Urinary bladder (tissue), 4 donors: ENCODE measurements around the gene PDE7B. TPM values are rescaled to one million over a fixed set of nuclear protein-coding genes. Genes with fewer than 3 reads are reported as not detected.
A peak's percentile ranks its signal among the peaks of the same experiment; 100 is the strongest.

Source experiments
- DNase-seq: peaks from one replicate; pipeline ENCODE4 v3.0.0-alpha.2; 2015; ENCODE audit errors: extremely low spot score
- H3K27ac ChIP-seq: one replicate; pipeline ENCODE4 v1.5.1; 2013; ENCODE audit warnings: low read depth, mild to moderate bottlenecking, moderate library complexity
- H3K36me3 ChIP-seq: one replicate; pipeline ENCODE4 v1.6.1; 2013; ENCODE audit warnings: mild to moderate bottlenecking, moderate library complexity; ENCODE audit not compliant: insufficient read depth
- H3K4me1 ChIP-seq: one replicate; pipeline ENCODE4 v1.6.1; 2013; ENCODE audit warnings: mild to moderate bottlenecking, moderate library complexity; ENCODE audit not compliant: insufficient read depth
- H3K4me3 ChIP-seq: one replicate; pipeline ENCODE4 v1.5.1; 2013; ENCODE audit warnings: low read depth, low read length
- WGBS: extraction: QIAGEN DNeasy Blood & Tissue Kit; methylation state at CpG from one replicate; pipeline ENCODE4 v1.1.7; 2013; 5-methylcytosine and 5-hydroxymethylcytosine counted together
- polyA plus RNA-seq: library from polyadenylated mRNA; stranded (reverse); fragments of 200-250 nt; gene quantifications from one replicate; pipeline ENCODE4 v1.2.3, GENCODE V29; 2013
- total RNA-seq: library from RNA; depleted of rRNA; stranded (reverse); fragments of >200 nt; gene quantifications from one replicate; pipeline ENCODE4 v1.2.3, GENCODE V29; 2014
- donor health status: healthy with polysubstance abuse.
- donor health status: healthy.

The PDE7B gene
- total and polyA plus RNA-seq, 2 donors = 9.3 to 34.2 TPM

- DNase-seq = no peak
- no peak overlapping the region for H3K4me3 ChIP-seq
- H3K4me1 ChIP-seq = no peaks in the 10 kb centered on the region
- no peak overlapping the region for H3K27ac ChIP-seq
- H3K36me3 ChIP-seq = no peaks in the 10 kb centered on the region
Measured at GRCh38 chr6:135828021-135828420, 23.5 kb upstream of the PDE7B start.

GRCh38 chr6:135830452-135830881, 21.0 kb upstream of the PDE7B start:
- no peak for DNase-seq
- 89% methylated on average over 5 of the region's 5 CpGs for WGBS
- Histone ChIP-seq H3K27ac (no peak overlapping the region), H3K4me1 (no peaks in the 10 kb centered on the region), H3K4me3 (no peak overlapping the region), H3K36me3 (no peaks in the 10 kb centered on the region)

- H3K4me1 ChIP-seq = no peaks in the 10 kb centered on the region
- no peak for DNase-seq
- 51% methylated on average over 3 of the region's 3 CpGs for WGBS
- H3K27ac ChIP-seq = no peak overlapping the region
- H3K36me3 ChIP-seq = no peaks in the 10 kb centered on the region
- no peak overlapping the region for H3K4me3 ChIP-seq
Measured at GRCh38 chr6:135831016-135831415, 20.5 kb upstream of the PDE7B start.

GRCh38 chr6:135832166-135832565, 19.3 kb upstream of the PDE7B start:
- H3K27ac ChIP-seq = no peak overlapping the region
- WGBS = 89% methylated on average over 3 of the region's 3 CpGs
- H3K4me3 ChIP-seq = no peak overlapping the region
- no peaks in the 10 kb centered on the region for H3K4me1 ChIP-seq
- no peaks in the 10 kb centered on the region for H3K36me3 ChIP-seq
- DNase-seq = no peak

GRCh38 chr6:135833771-135834170, 17.7 kb upstream of the PDE7B start:
- WGBS = 73% methylated on average over 1 of the region's 1 CpG
- Histone ChIP-seq H3K36me3 (no peaks in the 10 kb centered on the region), H3K4me1 (no peaks in the 10 kb centered on the region)

GRCh38 chr6:135837735-135838449, 13.6 kb upstream of the PDE7B start:
- 97% methylated on average over 5 of the region's 5 CpGs for WGBS
- no peaks in the 10 kb centered on the region for H3K36me3 ChIP-seq
- no peak overlapping the region for H3K27ac ChIP-seq
- no peak overlapping the region for H3K4me3 ChIP-seq
- DNase-seq = no peak
- no peaks in the 10 kb centered on the region for H3K4me1 ChIP-seq

More at GRCh38 chr6:135833771-135834170, 17.7 kb upstream of the PDE7B start:
- no peak overlapping the region for H3K27ac ChIP-seq
- no peak for DNase-seq
- H3K4me3 ChIP-seq = no peak overlapping the region

- H3K4me1 ChIP-seq = no peaks in the 10 kb centered on the region
- no peaks in the 10 kb centered on the region for H3K36me3 ChIP-seq
- H3K4me3 ChIP-seq = no peak overlapping the region
- WGBS = 94% methylated on average over 4 of the region's 4 CpGs
- no peak overlapping the region for H3K27ac ChIP-seq
- DNase-seq = no peak
Measured at GRCh38 chr6:135839121-135839520, 12.4 kb upstream of the PDE7B start.

- H3K4me3 ChIP-seq = no peak overlapping the region
- no peaks in the 10 kb centered on the region for H3K4me1 ChIP-seq
- WGBS = 86% methylated on average over 6 of the region's 6 CpGs
- H3K36me3 ChIP-seq = no peaks in the 10 kb centered on the region
- no peak overlapping the region for H3K27ac ChIP-seq
- DNase-seq = no peak
Measured at GRCh38 chr6:135842618-135843392, 8.7 kb upstream of the PDE7B start.

GRCh38 chr6:135850882-135851281, 619 bp upstream of the PDE7B start:
- no peak for DNase-seq
- Histone ChIP-seq H3K4me3 (no peak overlapping the region), H3K4me1 (peaks cover 2% of the 10 kb centered on the region), H3K27ac (no peak overlapping the region), H3K36me3 (no peaks in the 10 kb centered on the region)
- WGBS = 49% methylated on average over 3 of the region's 3 CpGs

- Histone ChIP-seq H3K36me3 (no peaks in the 10 kb centered on the region), H3K4me3 (peak overlapping the region; percentile 57), H3K27ac (no peak overlapping the region), H3K4me1 (peaks cover 2% of the 10 kb centered on the region)
- no peak for DNase-seq
- 22% methylated on average over 1 of the region's 1 CpG for WGBS
Measured at GRCh38 chr6:135852746-135853145, 1.2 kb downstream of the PDE7B start.

- Histone ChIP-seq H3K4me1 (peaks cover 2% of the 10 kb centered on the region), H3K27ac (no peak overlapping the region), H3K4me3 (peak overlapping the region; percentile 57), H3K36me3 (no peaks in the 10 kb centered on the region)
- WGBS = 19% methylated on average over 5 of the region's 5 CpGs
- no peak for DNase-seq
Measured at GRCh38 chr6:135853227-135853626, 1.7 kb downstream of the PDE7B start.

- Histone ChIP-seq H3K27ac (no peak overlapping the region), H3K4me3 (peak overlapping the region; percentile 57), H3K4me1 (peaks cover 2% of the 10 kb centered on the region), H3K36me3 (no peaks in the 10 kb centered on the region)
- DNase-seq = no peak
- WGBS = 36% methylated on average over 1 of the region's 1 CpG
Measured at GRCh38 chr6:135853986-135854385, 2.5 kb downstream of the PDE7B start.

GRCh38 chr6:135854799-135855198, 3.3 kb downstream of the PDE7B start:
- Histone ChIP-seq H3K4me3 (no peak overlapping the region), H3K36me3 (no peaks in the 10 kb centered on the region), H3K4me1 (peaks cover 2% of the 10 kb centered on the region), H3K27ac (no peak overlapping the region)
- no peak for DNase-seq
- WGBS = 100% methylated on average over 2 of the region's 2 CpGs

GRCh38 chr6:135858931-135859330, 7.4 kb downstream of the PDE7B start:
- Histone ChIP-seq H3K4me1 (peaks cover 2% of the 10 kb centered on the region), H3K4me3 (no peak overlapping the region), H3K36me3 (no peaks in the 10 kb centered on the region), H3K27ac (no peak overlapping the region)
- DNase-seq = no peak
